DND-41 (cell line): Measurements from ENCODE around the gene CELF6.

Source experiments
- EZH2 ChIP-seq: IDR thresholded peaks from 3 replicates; pipeline ENCODE4 v1.6.1; 2012; ENCODE audit warnings: borderline replicate concordance, low read depth, mild to moderate bottlenecking, moderate library complexity, low read length, inconsistent platforms; ENCODE audit not compliant: severe bottlenecking
- TF ChIP-seq, protein P1 (sequence below): IDR thresholded peaks from 2 replicates; pipeline ENCODE4 v1.5.1; 2012; ENCODE audit warnings: borderline replicate concordance, low read length, moderate library complexity, mild to moderate bottlenecking; ENCODE audit not compliant: poor library complexity, severe bottlenecking; ENCODE audit errors: extremely low read depth

DNA sequence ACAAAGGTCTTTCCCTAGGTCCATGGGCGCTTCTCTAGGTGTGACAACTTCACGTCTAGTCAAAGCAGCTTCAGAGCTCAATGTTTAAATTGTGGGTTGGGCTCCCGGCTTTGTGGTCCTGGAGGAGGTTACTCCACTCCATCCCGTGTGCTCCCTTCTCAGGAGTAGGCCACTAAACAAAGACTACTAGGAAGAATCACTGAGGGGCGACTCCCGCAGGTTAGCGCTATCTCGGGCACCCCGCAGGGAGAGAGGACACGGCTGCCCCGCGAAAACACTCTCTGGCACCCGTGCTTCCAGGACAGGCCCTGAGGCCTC lies 48.1 kb downstream of the CELF6 start:
- no peak for TF ChIP-seq EZH2
- TF ChIP-seq, protein P1, sequence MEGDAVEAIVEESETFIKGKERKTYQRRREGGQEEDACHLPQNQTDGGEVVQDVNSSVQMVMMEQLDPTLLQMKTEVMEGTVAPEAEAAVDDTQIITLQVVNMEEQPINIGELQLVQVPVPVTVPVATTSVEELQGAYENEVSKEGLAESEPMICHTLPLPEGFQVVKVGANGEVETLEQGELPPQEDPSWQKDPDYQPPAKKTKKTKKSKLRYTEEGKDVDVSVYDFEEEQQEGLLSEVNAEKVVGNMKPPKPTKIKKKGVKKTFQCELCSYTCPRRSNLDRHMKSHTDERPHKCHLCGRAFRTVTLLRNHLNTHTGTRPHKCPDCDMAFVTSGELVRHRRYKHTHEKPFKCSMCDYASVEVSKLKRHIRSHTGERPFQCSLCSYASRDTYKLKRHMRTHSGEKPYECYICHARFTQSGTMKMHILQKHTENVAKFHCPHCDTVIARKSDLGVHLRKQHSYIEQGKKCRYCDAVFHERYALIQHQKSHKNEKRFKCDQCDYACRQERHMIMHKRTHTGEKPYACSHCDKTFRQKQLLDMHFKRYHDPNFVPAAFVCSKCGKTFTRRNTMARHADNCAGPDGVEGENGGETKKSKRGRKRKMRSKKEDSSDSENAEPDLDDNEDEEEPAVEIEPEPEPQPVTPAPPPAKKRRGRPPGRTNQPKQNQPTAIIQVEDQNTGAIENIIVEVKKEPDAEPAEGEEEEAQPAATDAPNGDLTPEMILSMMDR: no peak
